ENCODE results near the gene CHRNA3.
A peak's percentile ranks its signal among the peaks of the same experiment; 100 is the strongest.

CHRNA3 gene

GRCh38 chr15:78642331-78642730 lies 21.5 kb upstream of the CHRNA3 start:
- Mint-ChIP-seq H3K27me3 (ENCODE audit: low read depth) (peaks cover 11% of the 10 kb centered on the region), H3K27ac (no peak overlapping the region), H3K9me3 (no peaks in the 10 kb centered on the region), H3K4me1 (ENCODE audit: low read depth) (peaks cover 3% of the 10 kb centered on the region), H3K36me3 (ENCODE audit: low read depth) (no peaks in the 10 kb centered on the region), H3K4me3 (no peak overlapping the region)

- H3K27ac Mint-ChIP-seq: no peak overlapping the region
- no peaks in the 10 kb centered on the region for H3K36me3 Mint-ChIP-seq (ENCODE audit: low read depth)
- peaks cover 3% of the 10 kb centered on the region for H3K4me1 Mint-ChIP-seq (ENCODE audit: low read depth)
- peaks cover 11% of the 10 kb centered on the region for H3K27me3 Mint-ChIP-seq (ENCODE audit: low read depth)
- no peaks in the 10 kb centered on the region for H3K9me3 Mint-ChIP-seq
- no peak overlapping the region for H3K4me3 Mint-ChIP-seq
Observed at GRCh38 chr15:78641749-78642275, 21.0 kb upstream of the CHRNA3 start.

GRCh38 chr15:78641102-78641748 lies 20.4 kb upstream of the CHRNA3 start, which contains the start of gene CHRNB4:
Gene CHRNB4 (minus strand): TSS chr15:78641210. CDS start chr15:78641133, 77 bp downstream.
- H3K36me3 Mint-ChIP-seq (ENCODE audit: low read depth): no peaks in the 10 kb centered on the region
- H3K27ac Mint-ChIP-seq: no peak within 1 kb of the TSS

GRCh38 chr15:78640527-78641101 lies 19.8 kb upstream of the CHRNA3 start:
- H3K27me3 Mint-ChIP-seq (ENCODE audit: low read depth): peaks cover 18% of the 10 kb centered on the region
- no peak overlapping the region for H3K4me3 Mint-ChIP-seq
- no peaks in the 10 kb centered on the region for H3K9me3 Mint-ChIP-seq
- H3K36me3 Mint-ChIP-seq (ENCODE audit: low read depth): no peaks in the 10 kb centered on the region
- peaks cover 3% of the 10 kb centered on the region for H3K4me1 Mint-ChIP-seq (ENCODE audit: low read depth)
- H3K27ac Mint-ChIP-seq: no peak overlapping the region

More at GRCh38 chr15:78641102-78641748, 20.4 kb upstream of the CHRNA3 start, which contains the start of gene CHRNB4:
- Mint-ChIP-seq H3K27me3 (ENCODE audit: low read depth) (peaks cover 17% of the 10 kb centered on the region), H3K4me3 (peak within 1 kb of the TSS; percentile 46), H3K4me1 (ENCODE audit: low read depth) (peaks cover 3% of the 10 kb centered on the region), H3K9me3 (no peaks in the 10 kb centered on the region)

- no peaks in the 10 kb centered on the region for H3K9me3 Mint-ChIP-seq
- no peak overlapping the region for H3K4me3 Mint-ChIP-seq
Observed at GRCh38 chr15:78638658-78639314, 18.0 kb upstream of the CHRNA3 start.

GRCh38 chr15:78637776-78638435 lies 17.1 kb upstream of the CHRNA3 start:
- Mint-ChIP-seq H3K9me3 (no peaks in the 10 kb centered on the region), H3K27me3 (ENCODE audit: low read depth) (peaks cover 18% of the 10 kb centered on the region), H3K27ac (no peak overlapping the region), H3K4me1 (ENCODE audit: low read depth) (peaks cover 3% of the 10 kb centered on the region), H3K4me3 (no peak overlapping the region), H3K36me3 (ENCODE audit: low read depth) (no peaks in the 10 kb centered on the region)

More at GRCh38 chr15:78638658-78639314, 18.0 kb upstream of the CHRNA3 start:
- Mint-ChIP-seq H3K36me3 (ENCODE audit: low read depth) (no peaks in the 10 kb centered on the region), H3K27ac (no peak overlapping the region), H3K4me1 (ENCODE audit: low read depth) (peaks cover 3% of the 10 kb centered on the region), H3K27me3 (ENCODE audit: low read depth) (peaks cover 18% of the 10 kb centered on the region)

- Mint-ChIP-seq H3K36me3 (ENCODE audit: low read depth) (no peaks in the 10 kb centered on the region), H3K27ac (no peak overlapping the region), H3K27me3 (ENCODE audit: low read depth) (peaks cover 10% of the 10 kb centered on the region)
Observed at GRCh38 chr15:78636378-78636859, 15.6 kb upstream of the CHRNA3 start.

GRCh38 chr15:78635346-78635745 lies 14.6 kb upstream of the CHRNA3 start:
- no peaks in the 10 kb centered on the region for H3K36me3 Mint-ChIP-seq (ENCODE audit: low read depth)
- no peaks in the 10 kb centered on the region for H3K4me1 Mint-ChIP-seq (ENCODE audit: low read depth)
- no peak overlapping the region for H3K4me3 Mint-ChIP-seq
- no peak overlapping the region for H3K27ac Mint-ChIP-seq
- no peaks in the 10 kb centered on the region for H3K9me3 Mint-ChIP-seq
- peaks cover 7% of the 10 kb centered on the region for H3K27me3 Mint-ChIP-seq (ENCODE audit: low read depth)

More at GRCh38 chr15:78636378-78636859, 15.6 kb upstream of the CHRNA3 start:
- H3K4me3 Mint-ChIP-seq: no peak overlapping the region
- peaks cover 2% of the 10 kb centered on the region for H3K4me1 Mint-ChIP-seq (ENCODE audit: low read depth)
- no peaks in the 10 kb centered on the region for H3K9me3 Mint-ChIP-seq

GRCh38 chr15:78634210-78635145 lies 13.7 kb upstream of the CHRNA3 start:
- Mint-ChIP-seq H3K4me1 (ENCODE audit: low read depth) (no peaks in the 10 kb centered on the region), H3K4me3 (no peak overlapping the region), H3K27me3 (ENCODE audit: low read depth) (peaks cover 7% of the 10 kb centered on the region), H3K9me3 (no peaks in the 10 kb centered on the region), H3K27ac (no peak overlapping the region), H3K36me3 (ENCODE audit: low read depth) (no peaks in the 10 kb centered on the region)

GRCh38 chr15:78633348-78633747 lies 12.6 kb upstream of the CHRNA3 start:
- Mint-ChIP-seq H3K4me3 (no peak overlapping the region), H3K27me3 (ENCODE audit: low read depth) (peaks cover 10% of the 10 kb centered on the region), H3K36me3 (ENCODE audit: low read depth) (no peaks in the 10 kb centered on the region), H3K4me1 (ENCODE audit: low read depth) (no peaks in the 10 kb centered on the region), H3K27ac (no peak overlapping the region), H3K9me3 (no peaks in the 10 kb centered on the region)

GRCh38 chr15:78630886-78631633 lies 10.3 kb upstream of the CHRNA3 start:
- Mint-ChIP-seq H3K27me3 (ENCODE audit: low read depth) (peaks cover 12% of the 10 kb centered on the region), H3K4me3 (no peak overlapping the region), H3K27ac (no peak overlapping the region), H3K36me3 (ENCODE audit: low read depth) (no peaks in the 10 kb centered on the region), H3K4me1 (ENCODE audit: low read depth) (no peaks in the 10 kb centered on the region), H3K9me3 (no peaks in the 10 kb centered on the region)

- H3K27me3 Mint-ChIP-seq (ENCODE audit: low read depth): peaks cover 12% of the 10 kb centered on the region
- H3K36me3 Mint-ChIP-seq (ENCODE audit: low read depth): no peaks in the 10 kb centered on the region
- H3K9me3 Mint-ChIP-seq: no peaks in the 10 kb centered on the region
- no peaks in the 10 kb centered on the region for H3K4me1 Mint-ChIP-seq (ENCODE audit: low read depth)
- no peak overlapping the region for H3K4me3 Mint-ChIP-seq
- H3K27ac Mint-ChIP-seq: no peak overlapping the region
Observed at GRCh38 chr15:78629716-78630065, 8.9 kb upstream of the CHRNA3 start.
